NCI-H345 (cell line): Measurements from ENCODE around the gene LRP6.
"Not testable (repeated sequence)": the region's sequence is repeated elsewhere in the genome, so short reads cannot be mapped to it uniquely, and the experiment has no call there.

ENCODE experiments used
- DNase-seq: peaks from one replicate; lab custom pipeline; 2025; lab: John Stamatoyannopoulos, UW

LRP6 gene

GRCh38 chr12:12266873-12267741 is at the start of gene LRP6:
Gene LRP6 (minus strand): TSS chr12:12267044. CDS start chr12:12266735, 309 bp downstream.
- DNase-seq, result peak; percentile 93

GRCh38 chr12:12315838-12316237 is 49.0 kb upstream of the LRP6 start:
- DNase-seq, result no peak

GRCh38 chr12:12310695-12311094 is 43.9 kb upstream of the LRP6 start:
- not testable (repeated sequence) for DNase-seq

DNA sequence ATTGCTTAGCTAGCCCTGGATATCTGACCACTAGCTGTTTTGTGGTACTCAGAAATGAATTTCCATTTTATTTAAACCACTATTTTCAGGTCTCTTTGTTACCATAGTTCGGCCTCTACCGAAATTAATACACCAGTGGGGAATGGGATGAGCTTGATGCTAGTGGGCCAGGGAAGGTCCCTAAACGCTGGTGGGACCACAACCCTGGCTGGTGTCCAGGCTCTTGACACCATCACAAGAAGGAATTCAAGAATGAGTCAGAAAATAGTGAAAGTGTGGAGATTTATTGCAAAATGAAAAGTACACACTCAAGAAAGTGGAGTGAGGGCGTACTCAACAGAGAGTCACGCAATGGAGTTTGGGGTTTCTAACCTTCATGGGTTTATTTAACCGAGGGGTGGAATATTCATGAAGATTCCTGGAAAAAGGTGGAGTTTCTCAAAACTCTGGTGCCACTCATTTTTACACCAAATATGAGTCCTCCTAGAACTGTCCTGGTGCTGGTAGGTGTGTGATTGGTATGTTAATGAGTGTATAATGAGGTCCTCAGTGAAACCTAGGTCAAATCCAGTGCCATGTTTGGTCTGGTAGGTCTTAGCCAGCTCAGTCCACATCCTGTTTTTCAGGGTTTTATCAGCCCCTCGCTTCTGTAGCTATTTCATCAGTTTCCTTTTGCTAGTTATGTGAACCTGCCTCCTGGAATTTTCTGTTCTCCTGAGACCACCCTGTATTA is 38.9 kb upstream of the LRP6 start:
- no peak for DNase-seq

- no peak for DNase-seq
Measured at GRCh38 chr12:12302976-12303375, 36.1 kb upstream of the LRP6 start.

DNA sequence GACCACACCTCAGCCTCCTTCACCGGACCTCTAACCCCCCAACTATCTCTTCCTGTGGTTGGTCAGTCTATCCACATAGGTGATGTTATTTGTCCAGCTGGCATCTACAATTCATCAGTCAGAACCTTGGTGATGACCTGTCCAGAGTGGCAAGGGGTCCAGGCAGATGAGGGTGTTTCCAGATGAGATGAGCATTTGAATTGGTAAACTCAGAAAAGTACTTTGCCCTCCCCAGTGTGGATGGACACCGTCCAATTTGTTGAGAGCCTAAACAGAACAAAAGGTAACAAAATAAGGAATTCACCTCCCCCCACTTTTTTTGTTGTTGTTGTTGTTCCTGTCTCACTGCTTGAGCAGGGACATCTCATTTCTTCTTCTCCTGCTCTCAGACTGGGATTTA is 34.3 kb upstream of the LRP6 start:
- DNase-seq, result no peak

DNA sequence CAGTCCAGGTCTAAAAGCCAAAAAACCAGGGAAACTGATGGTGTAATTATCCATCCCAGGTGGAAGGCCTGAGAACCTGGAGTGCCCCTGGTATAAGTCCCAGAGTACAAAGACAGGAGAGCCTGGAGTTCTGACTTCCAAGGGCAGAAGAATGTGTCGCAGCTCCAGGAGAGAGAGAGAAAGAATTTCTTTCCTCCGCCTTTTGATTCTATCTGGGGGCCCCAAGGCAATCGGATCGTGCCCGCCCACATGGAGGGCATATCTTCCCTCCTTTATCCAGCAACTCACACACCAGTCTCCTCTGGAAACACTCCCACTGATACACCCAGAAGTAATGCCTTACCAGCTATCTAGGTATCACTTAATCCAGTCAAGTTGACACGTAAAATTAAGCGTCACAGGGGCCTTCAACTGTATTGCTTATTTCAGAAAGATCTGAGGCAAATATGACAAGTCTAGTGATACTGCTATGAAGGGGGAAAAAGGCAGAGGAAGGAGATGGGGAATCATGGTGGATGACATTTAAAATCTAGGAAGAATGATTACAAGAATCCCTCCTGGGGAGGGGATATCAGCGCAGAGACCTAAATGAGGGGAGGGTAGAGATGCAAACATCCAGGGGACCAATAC is 30.5 kb upstream of the LRP6 start:
- no peak for DNase-seq

DNA sequence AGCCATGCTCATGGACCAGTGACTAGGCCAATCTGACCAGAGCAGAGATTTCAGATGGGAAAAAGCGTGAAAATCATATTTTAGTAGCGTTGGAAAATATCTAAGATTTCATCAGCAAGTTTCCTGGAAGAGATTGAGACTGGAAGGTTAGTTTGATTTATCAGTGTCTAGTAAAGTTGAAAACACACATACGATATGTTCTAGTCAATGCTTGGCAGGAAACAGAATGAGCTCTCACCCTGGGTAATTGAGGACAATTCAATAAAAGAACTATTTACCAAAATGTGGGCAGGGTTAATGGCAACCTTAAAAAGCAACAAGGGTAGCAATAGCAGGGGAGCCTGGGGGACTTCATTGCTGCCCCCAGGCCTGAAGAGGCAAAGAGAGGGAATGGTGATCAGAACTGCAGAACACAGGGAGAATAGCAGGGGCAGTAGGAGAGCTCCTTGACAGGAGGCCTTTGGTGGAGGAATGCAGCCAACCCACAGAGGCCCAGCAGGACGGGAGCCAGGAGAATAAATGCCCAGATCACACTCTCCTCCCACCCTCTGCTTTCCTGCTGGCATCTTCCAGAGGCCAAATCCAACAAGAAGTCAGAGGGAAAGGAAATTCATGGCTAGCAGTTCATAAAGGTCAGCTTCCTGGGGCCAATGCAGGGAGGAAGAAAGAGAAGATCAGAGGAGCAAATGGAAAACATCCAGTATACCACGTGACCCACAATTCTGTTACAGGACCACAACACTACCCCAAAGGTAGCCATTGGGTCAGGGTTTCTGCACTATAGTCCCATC is 27.6 kb upstream of the LRP6 start:
- DNase-seq, result no peak

DNA sequence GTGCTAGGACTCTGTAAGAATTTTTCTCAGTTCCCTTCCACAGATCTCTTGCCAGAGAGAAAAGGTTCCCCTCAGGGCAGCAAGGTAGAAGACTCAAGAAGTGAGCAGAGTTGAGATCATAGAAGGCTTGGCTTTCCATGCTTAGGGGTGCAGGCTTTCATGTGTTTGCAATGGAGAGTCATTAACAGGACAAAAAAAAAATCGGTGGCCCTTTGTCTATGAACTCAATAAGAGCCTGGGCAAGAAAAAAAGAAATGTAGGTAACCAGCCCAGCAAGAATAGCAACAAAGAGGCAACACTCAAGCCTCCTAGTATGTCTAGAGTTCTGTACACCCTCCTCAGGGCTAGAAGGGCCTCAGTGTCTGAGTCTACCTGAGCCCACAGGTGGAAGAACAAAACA is 23.4 kb upstream of the LRP6 start:
- DNase-seq, result no peak

DNA sequence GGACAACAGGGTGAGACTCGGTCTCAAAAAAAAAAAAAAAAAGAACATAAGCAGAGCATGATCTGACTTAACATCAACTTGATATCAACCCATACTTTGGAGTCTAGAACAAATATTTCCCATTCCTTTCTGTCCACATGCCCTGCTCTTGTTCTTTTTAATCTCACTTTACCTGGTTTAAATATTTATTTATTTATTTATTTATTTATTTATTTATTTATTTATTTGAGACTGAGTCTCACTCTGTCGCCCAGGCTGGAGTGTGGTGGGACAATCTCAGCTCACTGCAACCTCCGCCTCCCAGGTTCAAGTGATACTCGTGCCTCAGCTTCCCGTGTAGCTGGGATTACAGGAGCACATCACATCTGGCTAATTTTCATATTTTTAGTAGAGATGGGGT is 19.6 kb upstream of the LRP6 start:
- no peak for DNase-seq

DNA sequence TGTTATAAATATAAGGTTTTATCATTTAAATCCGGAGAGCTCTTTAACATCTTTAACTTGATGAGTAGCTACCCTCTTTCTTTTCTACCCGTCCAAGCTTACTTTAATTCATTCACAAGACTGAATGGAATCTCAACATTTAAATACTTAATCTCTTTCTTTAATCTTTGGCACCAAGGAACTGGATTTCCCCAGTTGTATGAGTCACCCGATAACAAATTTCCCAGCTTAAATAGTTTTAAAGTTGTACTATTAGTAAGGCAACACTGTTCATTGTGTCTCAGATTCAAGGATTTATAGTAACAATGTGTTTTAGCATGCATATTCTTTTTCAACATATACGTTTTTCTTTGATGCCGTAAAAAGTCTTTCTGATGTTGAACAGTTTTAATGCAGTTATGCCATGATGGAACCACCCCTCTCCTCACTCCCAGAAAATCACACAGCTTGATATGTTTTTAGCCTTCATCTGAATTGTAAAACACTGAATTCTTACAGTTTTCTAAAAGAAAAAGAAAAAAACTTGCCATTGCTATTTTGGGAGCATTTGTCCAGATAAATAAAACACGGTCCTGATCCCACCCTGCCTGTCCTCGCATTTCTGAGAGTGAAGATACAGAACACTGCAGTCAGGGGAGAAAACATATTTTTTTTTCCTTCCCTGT is 16.0 kb upstream of the LRP6 start:
- no peak for DNase-seq

DNA sequence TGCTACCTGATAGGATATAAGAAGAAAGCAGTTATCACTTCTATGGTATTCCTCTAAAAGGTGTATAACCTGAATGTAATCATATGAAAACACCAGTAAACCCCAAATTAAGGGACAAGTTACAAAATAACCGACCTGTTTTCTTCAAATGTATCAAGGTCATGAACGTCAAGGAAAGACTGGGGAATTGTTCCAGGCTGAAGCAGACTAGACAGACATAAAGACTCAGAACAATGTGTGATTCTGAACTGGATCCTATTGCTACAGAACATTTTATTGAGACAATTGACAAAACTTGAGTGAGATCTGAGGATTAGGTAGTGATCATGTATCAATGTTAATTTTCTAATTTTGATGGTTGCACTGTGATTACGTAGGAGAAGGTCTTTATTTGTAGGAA is 15.4 kb upstream of the LRP6 start:
- DNase-seq, result no peak

GRCh38 chr12:12281134-12281533 is 14.3 kb upstream of the LRP6 start:
- no peak for DNase-seq

DNA sequence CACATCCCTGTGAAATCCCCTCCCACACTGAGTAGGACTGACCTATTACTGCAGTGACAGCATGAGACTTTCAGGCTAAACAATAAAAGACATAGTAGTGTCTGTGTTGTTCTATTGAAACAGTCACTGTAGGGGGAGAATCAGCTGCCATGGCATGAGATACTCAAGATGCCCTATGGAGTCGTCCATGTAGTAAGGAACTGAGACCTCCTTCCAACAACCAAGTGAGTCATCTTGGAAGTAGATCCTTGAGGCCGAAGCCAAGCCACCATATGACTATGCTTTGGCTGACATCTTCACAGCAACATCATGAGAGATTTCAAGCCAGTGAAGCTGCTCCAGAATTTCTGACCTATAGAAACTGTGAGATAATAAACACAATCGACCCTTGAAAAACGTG is 12.1 kb upstream of the LRP6 start:
- DNase-seq, result no peak

GRCh38 chr12:12275874-12276273 is 9.0 kb upstream of the LRP6 start:
- no peak for DNase-seq

- no peak for DNase-seq
Measured at GRCh38 chr12:12273291-12273957, 6.6 kb upstream of the LRP6 start.

DNA sequence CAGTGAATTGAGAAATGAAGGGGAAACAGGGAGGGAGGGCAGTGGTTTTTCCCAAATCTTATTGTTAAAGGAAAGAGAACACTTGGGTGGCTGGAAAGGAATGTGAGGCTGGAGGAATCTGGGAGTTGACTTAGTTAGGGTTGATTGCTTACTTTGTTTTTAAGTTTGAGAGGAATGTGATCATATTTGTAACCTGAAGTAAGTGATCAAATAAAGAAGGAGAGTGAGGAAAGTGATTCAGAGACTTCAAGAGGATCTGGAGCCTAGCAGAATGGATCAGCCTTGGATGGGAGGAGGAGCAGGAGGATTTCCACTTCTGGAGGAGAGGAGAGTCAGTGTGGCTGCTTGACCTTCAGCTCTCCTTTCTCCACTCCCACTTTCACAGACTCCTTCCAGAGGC is 6.0 kb upstream of the LRP6 start:
- DNase-seq, result no peak

DNA sequence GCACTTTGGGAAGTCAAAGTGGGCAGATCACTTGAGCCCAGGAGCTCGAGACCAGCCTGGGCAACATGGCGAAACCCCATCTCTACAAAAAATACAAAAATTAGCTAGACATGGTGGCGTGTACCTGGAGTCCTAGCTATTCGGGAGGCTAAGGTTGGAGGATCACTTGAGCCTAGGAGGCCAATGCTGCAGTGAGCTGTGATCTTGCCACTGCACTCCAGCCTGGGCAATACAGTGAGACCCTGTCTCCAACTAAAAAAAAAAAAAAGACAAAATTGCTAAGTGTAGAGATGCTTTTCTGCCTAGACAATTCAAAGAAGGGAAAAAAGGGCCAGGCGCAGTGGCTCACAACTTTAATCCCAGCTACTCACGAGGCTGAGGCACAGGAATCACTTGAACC is 3.4 kb upstream of the LRP6 start:
- no peak for DNase-seq

DNA sequence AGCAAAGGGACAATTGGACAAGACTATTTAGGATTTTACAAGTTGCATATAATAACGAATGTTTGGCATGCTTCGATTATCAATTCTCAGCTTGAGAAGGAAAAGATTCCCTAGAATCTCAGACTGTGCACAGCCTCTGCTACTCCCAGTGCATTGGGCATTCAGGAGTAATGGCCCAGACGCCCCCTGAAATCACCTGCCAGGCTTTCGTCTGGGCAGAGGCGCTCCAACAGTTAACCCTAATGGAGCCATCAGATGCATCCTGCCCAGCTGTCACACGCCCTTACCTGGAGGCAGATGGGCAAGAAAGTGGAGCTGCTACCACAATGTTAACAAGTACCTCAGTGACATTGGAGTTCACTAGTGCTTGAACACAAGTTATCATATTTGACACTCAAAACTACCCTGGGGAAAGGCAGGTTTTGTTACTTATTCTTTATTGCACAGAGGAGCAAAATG is 927 bp upstream of the LRP6 start:
- peak; percentile 30 for DNase-seq

- DNase-seq, result no peak
Measured at GRCh38 chr12:12266389-12266872, 413 bp downstream of the LRP6 start.
